SK-N-SH treated with all-trans-retinoic acid at 6 μM for 48 hours (cell line): ENCODE measurements around the gene RACK1.
A peak's percentile ranks its signal among the peaks of the same experiment; 100 is the strongest.
"Not testable (repeated sequence)": the region's sequence is repeated elsewhere in the genome, so short reads cannot be mapped to it uniquely, and the experiment has no call there.

Experiments
- ATAC-seq: fragments of 200-7000 bp; cut with Tn5 transposase; 3 replicates; pipeline ENCODE4 v1.9.1; 2020; ENCODE audit warnings: mild to moderate bottlenecking, moderate library complexity
- ARNTL ChIP-seq: fragments of 450-650 bp; formaldehyde crosslinking; IDR thresholded peaks from 2 replicates; pipeline ENCODE4 v1.5.0; 2020; ENCODE audit warnings: low read depth, mild to moderate bottlenecking, moderate library complexity, borderline replicate concordance
- BACH2 ChIP-seq: fragments of 250-450 bp; sonication (Bioruptor Pico); IDR thresholded peaks from 2 replicates; pipeline ENCODE4 v1.9.0; 2021; ENCODE audit warnings: mild to moderate bottlenecking, borderline replicate concordance
- CSDC2 ChIP-seq: fragments of 250-450 bp; sonication (Bioruptor Pico); IDR thresholded peaks from 2 replicates; pipeline ENCODE4 v1.5.0; 2020; ENCODE audit warnings: mild to moderate bottlenecking, moderate library complexity
- GLIS3 ChIP-seq: fragments of 250-450 bp; sonication (Bioruptor Pico); IDR thresholded peaks from 2 replicates; pipeline ENCODE4 v1.5.0; 2020; ENCODE audit warnings: mild to moderate bottlenecking, moderate library complexity
- ISL1 ChIP-seq: fragments of 250-450 bp; sonication (Bioruptor Pico); IDR thresholded peaks from 2 replicates; pipeline ENCODE4 v2.1.2; 2022; ENCODE audit warnings: mild to moderate bottlenecking, moderate library complexity
- OSR1 ChIP-seq: fragments of 250-450 bp; sonication (Bioruptor Pico); IDR thresholded peaks from 2 replicates; pipeline ENCODE4 v1.8.0; 2022; ENCODE audit warnings: moderate library complexity, mild to moderate bottlenecking, inconsistent platforms
- RARB ChIP-seq: fragments of 250-450 bp; sonication (Bioruptor Pico); IDR thresholded peaks from 2 replicates; pipeline ENCODE4 v1.8.0; 2021; ENCODE audit warnings: mild to moderate bottlenecking, moderate library complexity
- SNAI2 ChIP-seq: fragments of 250-450 bp; sonication (Bioruptor Pico); IDR thresholded peaks from 2 replicates; pipeline ENCODE4 v1.5.0; 2020; ENCODE audit warnings: mild to moderate bottlenecking, moderate library complexity
- TCF4 ChIP-seq: fragments of 250-450 bp; sonication (Bioruptor Pico); IDR thresholded peaks from 2 replicates; pipeline ENCODE4 v1.8.0; 2021; ENCODE audit warnings: mild to moderate bottlenecking, moderate library complexity, borderline replicate concordance
- ZFP3 ChIP-seq: fragments of 250-450 bp; sonication (Bioruptor Pico); IDR thresholded peaks from 2 replicates; pipeline ENCODE4 v1.5.0; 2020; ENCODE audit warnings: mild to moderate bottlenecking, moderate library complexity
- ZFP30 ChIP-seq: fragments of 450-650 bp; formaldehyde crosslinking; IDR thresholded peaks from 2 replicates; pipeline ENCODE4 v1.5.0; 2022; ENCODE audit warnings: mild to moderate bottlenecking, moderate library complexity
- ZNF565 ChIP-seq: fragments of 450-650 bp; formaldehyde crosslinking; conservative IDR thresholded peaks from 2 replicates; pipeline ENCODE4 v1.5.0; 2020; ENCODE audit warnings: low read depth, mild to moderate bottlenecking, moderate library complexity
- ZNF70 ChIP-seq: fragments of 450-650 bp; formaldehyde crosslinking; IDR thresholded peaks from 2 replicates; pipeline ENCODE4 v1.5.0; 2020; ENCODE audit warnings: mild to moderate bottlenecking, moderate library complexity
- ZNF8 ChIP-seq: fragments of 450-650 bp; formaldehyde crosslinking; IDR thresholded peaks from 2 replicates; pipeline ENCODE4 v1.5.0; 2020; ENCODE audit warnings: mild to moderate bottlenecking, moderate library complexity
- TF ChIP-seq, protein P1 (sequence below): fragments of 250-450 bp; sonication (Bioruptor Pico); IDR thresholded peaks from 2 replicates; pipeline ENCODE4 v1.5.0; 2020; ENCODE audit warnings: mild to moderate bottlenecking, moderate library complexity
- TF ChIP-seq, protein P2 (sequence below): fragments of 250-450 bp; sonication (Bioruptor Pico); IDR thresholded peaks from 2 replicates; pipeline ENCODE4 v1.5.1; 2021; ENCODE audit warnings: mild to moderate bottlenecking, moderate library complexity
- TF ChIP-seq, protein P3 (sequence below): fragments of 250-450 bp; sonication (Bioruptor Pico); IDR thresholded peaks from 2 replicates; pipeline ENCODE4 v1.8.0; 2020; ENCODE audit warnings: mild to moderate bottlenecking, moderate library complexity, borderline replicate concordance
- TF ChIP-seq, protein P4 (sequence below): fragments of 250-450 bp; sonication (Bioruptor Pico); IDR thresholded peaks from 2 replicates; pipeline ENCODE4 v1.5.1; 2020; ENCODE audit warnings: low read depth, mild to moderate bottlenecking, moderate library complexity
- TF ChIP-seq, protein P5 (sequence below): fragments of 250-450 bp; sonication (Bioruptor Pico); IDR thresholded peaks from 2 replicates; pipeline ENCODE4 v1.8.0; 2021; ENCODE audit warnings: low read depth, mild to moderate bottlenecking, moderate library complexity, borderline replicate concordance

Gene RACK1

DNA sequence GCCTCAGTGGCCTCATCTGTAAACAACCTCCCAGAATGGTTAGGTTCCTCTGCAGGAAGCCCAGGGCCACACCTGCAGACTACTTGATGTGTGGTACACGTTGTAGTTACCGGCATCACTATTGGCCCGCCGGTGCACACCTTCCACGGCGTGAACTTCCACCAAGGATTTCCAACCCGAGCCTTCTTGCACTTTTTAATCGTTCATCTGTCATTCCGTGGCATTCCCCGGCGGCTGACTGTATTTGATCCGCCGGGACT, 26.0 kb downstream of the RACK1 start:
- ATAC-seq, result no peak; the same call in 2 of the 3 replicates
- TF ChIP-seq OSR1 (CRISPR knock-in tag) (no peak), BACH2 (CRISPR knock-in tag) (no peak), RARB (CRISPR knock-in tag) (no peak), ZNF8 (CRISPR knock-in tag) (no peak), ZFP30 (CRISPR knock-in tag) (no peak), TCF4 (CRISPR knock-in tag) (no peak)
- TF ChIP-seq, protein P1, sequence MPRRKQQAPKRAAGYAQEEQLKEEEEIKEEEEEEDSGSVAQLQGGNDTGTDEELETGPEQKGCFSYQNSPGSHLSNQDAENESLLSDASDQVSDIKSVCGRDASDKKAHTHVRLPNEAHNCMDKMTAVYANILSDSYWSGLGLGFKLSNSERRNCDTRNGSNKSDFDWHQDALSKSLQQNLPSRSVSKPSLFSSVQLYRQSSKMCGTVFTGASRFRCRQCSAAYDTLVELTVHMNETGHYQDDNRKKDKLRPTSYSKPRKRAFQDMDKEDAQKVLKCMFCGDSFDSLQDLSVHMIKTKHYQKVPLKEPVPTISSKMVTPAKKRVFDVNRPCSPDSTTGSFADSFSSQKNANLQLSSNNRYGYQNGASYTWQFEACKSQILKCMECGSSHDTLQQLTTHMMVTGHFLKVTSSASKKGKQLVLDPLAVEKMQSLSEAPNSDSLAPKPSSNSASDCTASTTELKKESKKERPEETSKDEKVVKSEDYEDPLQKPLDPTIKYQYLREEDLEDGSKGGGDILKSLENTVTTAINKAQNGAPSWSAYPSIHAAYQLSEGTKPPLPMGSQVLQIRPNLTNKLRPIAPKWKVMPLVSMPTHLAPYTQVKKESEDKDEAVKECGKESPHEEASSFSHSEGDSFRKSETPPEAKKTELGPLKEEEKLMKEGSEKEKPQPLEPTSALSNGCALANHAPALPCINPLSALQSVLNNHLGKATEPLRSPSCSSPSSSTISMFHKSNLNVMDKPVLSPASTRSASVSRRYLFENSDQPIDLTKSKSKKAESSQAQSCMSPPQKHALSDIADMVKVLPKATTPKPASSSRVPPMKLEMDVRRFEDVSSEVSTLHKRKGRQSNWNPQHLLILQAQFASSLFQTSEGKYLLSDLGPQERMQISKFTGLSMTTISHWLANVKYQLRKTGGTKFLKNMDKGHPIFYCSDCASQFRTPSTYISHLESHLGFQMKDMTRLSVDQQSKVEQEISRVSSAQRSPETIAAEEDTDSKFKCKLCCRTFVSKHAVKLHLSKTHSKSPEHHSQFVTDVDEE (CRISPR knock-in tag), result no peak
- TF ChIP-seq, protein P2, sequence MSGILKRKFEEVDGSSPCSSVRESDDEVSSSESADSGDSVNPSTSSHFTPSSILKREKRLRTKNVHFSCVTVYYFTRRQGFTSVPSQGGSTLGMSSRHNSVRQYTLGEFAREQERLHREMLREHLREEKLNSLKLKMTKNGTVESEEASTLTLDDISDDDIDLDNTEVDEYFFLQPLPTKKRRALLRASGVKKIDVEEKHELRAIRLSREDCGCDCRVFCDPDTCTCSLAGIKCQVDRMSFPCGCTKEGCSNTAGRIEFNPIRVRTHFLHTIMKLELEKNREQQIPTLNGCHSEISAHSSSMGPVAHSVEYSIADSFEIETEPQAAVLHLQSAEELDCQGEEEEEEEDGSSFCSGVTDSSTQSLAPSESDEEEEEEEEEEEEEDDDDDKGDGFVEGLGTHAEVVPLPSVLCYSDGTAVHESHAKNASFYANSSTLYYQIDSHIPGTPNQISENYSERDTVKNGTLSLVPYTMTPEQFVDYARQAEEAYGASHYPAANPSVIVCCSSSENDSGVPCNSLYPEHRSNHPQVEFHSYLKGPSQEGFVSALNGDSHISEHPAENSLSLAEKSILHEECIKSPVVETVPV (CRISPR knock-in tag), result no peak

DNA sequence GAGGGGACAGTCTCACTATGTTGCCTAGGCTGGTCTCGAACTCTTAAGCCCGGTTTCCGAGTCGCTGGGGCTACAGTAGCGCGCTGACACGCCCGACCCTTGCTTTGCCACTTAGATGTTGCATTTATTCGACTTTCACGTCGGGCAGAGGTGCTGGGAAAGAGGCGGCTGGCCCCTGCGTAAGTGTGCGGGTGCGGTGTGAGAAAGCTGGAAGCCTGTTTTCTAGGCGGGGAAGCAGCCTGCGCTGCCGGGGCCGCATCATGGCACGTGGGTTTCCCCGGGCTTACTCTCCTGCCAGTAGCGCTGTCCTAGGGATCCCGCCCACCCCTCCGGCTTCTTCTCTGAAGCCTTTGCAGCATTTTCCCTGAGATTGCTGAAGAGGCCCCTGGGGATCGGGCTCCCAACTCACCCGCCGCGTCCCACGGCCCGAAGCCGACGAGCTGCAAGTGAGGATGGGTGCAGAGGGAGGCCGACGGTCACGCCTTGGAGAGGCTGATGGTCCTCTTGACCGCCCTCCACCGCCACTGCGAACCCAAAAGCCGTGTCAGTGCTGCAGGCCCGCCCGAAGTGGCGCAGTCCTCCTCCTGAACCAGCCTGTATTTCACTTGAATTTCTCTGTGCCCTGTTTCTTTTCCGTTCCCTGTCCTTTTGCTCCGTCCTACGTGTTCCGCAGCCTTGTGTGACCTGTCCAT, 26.4 kb downstream of the RACK1 start:
- peak; percentile 47 for ATAC-seq
- no peak for TF ChIP-seq SNAI2 (CRISPR knock-in tag)
- TF ChIP-seq ZNF70, result 0 out of 2 replicates have a peak, but pooled peaks have one; percentile 41
- TF ChIP-seq, all 23 proteins: peak for 1

DNA sequence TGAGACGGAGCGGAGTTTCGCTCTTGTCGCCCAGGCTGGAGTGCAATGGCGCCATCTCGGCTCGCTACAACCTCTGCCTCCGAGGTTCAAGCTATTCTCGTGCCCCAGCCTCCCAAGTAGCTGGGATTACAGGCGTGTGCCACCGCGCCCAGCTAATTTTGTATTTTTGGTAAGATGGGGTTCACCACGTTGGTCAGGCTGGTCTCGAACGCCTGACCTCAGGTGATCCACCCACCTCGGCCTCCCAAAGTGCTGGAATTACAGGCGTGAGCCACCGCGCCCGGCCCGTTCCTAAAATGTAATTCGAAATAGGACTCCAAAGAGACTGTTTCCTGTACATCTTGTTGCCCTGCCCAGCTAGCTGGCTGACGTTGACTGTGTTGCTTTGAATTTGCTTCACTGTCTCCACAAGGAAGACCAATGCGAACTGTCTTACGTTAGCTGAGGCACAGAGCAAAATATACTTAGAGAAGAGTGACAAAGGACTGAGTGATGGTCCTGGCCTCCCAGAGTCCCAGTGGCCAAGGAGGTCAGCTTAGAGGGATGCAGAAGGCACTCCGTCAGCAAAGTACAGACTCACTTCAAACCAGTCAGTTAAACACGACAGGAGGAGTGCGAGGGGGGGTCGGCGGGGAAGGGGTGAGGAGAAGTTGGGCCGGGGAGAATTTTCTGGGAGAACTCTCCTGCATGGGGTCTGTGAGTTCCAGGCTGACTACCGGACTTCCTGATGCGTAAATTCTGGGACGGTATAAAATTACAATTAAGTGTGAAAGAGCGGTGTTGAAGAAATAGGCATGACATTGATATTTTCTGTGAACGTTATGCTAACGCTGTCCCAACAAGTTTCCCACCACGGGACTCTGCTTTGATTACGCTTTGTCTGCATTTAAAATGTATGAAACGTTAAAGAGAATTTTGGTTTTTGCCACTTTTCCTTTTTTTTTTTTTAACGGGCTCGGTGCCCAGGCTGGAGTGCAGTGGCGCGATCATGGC, 27.4 kb downstream of the RACK1 start:
- TF ChIP-seq ZNF8 (CRISPR knock-in tag), result no peak
- no peak for TF ChIP-seq ZFP3 (CRISPR knock-in tag)
- no peak for TF ChIP-seq ARNTL (CRISPR knock-in tag)
- TF ChIP-seq, protein P3, sequence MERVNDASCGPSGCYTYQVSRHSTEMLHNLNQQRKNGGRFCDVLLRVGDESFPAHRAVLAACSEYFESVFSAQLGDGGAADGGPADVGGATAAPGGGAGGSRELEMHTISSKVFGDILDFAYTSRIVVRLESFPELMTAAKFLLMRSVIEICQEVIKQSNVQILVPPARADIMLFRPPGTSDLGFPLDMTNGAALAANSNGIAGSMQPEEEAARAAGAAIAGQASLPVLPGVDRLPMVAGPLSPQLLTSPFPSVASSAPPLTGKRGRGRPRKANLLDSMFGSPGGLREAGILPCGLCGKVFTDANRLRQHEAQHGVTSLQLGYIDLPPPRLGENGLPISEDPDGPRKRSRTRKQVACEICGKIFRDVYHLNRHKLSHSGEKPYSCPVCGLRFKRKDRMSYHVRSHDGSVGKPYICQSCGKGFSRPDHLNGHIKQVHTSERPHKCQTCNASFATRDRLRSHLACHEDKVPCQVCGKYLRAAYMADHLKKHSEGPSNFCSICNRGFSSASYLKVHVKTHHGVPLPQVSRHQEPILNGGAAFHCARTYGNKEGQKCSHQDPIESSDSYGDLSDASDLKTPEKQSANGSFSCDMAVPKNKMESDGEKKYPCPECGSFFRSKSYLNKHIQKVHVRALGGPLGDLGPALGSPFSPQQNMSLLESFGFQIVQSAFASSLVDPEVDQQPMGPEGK (CRISPR knock-in tag), result no peak
- TF ChIP-seq ZNF70, result no peak
- no peak for TF ChIP-seq BACH2 (CRISPR knock-in tag)
- no peak for TF ChIP-seq RARB (CRISPR knock-in tag)
- TF ChIP-seq GLIS3 (CRISPR knock-in tag), result no peak
- TF ChIP-seq, protein P4, sequence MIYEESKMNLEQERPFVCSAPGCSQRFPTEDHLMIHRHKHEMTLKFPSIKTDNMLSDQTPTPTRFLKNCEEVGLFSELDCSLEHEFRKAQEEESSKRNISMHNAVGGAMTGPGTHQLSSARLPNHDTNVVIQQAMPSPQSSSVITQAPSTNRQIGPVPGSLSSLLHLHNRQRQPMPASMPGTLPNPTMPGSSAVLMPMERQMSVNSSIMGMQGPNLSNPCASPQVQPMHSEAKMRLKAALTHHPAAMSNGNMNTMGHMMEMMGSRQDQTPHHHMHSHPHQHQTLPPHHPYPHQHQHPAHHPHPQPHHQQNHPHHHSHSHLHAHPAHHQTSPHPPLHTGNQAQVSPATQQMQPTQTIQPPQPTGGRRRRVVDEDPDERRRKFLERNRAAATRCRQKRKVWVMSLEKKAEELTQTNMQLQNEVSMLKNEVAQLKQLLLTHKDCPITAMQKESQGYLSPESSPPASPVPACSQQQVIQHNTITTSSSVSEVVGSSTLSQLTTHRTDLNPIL (CRISPR knock-in tag), result no peak
- ATAC-seq, result peak; percentile 51

DNA sequence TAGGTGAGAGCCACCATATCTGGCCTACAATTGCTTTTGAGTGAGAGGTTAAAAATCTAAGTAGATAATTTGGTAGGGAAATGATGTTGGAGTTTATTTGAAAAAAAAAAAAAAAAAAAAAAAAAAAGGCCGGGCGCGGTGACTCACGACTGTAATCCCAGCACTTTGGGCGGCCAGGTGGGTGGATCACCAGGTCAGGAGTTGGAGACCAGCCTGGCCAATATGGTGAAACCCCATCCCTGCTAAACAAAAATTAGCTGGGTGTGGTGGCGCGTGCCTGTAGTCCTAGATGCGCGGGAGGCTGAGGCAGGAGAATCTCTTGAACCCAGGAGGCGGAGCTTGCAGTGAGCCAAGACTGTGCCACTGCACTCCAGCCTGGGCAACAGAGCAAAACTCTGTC, 29.5 kb downstream of the RACK1 start:
- not testable (repeated sequence) for ATAC-seq

DNA sequence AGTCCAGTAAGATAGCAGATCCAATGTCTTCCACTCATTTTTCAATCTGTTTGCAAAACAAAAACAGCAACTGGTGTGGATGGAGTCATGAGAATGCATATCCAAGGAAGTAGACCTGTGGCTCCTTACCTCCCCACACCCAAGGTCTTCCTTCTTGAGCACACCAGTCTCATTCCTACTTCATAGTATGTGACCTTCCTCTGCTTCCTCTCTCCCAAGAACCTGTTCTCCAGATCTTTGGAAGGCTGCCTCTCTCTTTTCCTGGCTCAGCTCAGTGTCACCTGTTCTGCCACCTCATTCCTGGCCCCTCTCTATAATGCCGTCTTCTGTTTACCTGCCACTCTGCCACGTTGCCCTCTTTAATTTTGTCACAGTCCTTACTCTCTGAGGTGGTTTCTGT, 30.8 kb downstream of the RACK1 start:
- TF ChIP-seq ISL1 (CRISPR knock-in tag), result no peak
- TF ChIP-seq TCF4 (CRISPR knock-in tag), result no peak
- no peak for TF ChIP-seq OSR1 (CRISPR knock-in tag)
- TF ChIP-seq, protein P5, sequence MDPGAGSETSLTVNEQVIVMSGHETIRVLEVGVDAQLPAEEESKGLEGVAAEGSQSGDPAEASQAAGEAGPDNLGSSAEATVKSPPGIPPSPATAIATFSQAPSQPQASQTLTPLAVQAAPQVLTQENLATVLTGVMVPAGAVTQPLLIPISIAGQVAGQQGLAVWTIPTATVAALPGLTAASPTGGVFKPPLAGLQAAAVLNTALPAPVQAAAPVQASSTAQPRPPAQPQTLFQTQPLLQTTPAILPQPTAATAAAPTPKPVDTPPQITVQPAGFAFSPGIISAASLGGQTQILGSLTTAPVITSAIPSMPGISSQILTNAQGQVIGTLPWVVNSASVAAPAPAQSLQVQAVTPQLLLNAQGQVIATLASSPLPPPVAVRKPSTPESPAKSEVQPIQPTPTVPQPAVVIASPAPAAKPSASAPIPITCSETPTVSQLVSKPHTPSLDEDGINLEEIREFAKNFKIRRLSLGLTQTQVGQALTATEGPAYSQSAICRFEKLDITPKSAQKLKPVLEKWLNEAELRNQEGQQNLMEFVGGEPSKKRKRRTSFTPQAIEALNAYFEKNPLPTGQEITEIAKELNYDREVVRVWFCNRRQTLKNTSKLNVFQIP, result no peak
- TF ChIP-seq ZFP3 (CRISPR knock-in tag), result no peak
- TF ChIP-seq, protein P2 (CRISPR knock-in tag), result no peak
- TF ChIP-seq CSDC2 (CRISPR knock-in tag), result no peak
- no peak for TF ChIP-seq ZNF565 (CRISPR knock-in tag)
- ATAC-seq, result no peak
